SH-SY5Y (cell line): ENCODE data around the gene SLC6A16.

Experiments used
- GATA2 ChIP-seq: IDR thresholded peaks from 2 replicates; pipeline ENCODE4 v1.6.1; 2011; ENCODE audit warnings: mild to moderate bottlenecking, low read depth, low read length
- GATA3 ChIP-seq: IDR thresholded peaks from 2 replicates; pipeline ENCODE4 v1.6.1; 2011; ENCODE audit warnings: low read depth, mild to moderate bottlenecking, low read length, moderate library complexity

GRCh38 chr19:49335071-49335783 lies 10.2 kb upstream of the SLC6A16 start, which contains the start of gene CD37:
- no peak for TF ChIP-seq GATA2
- no peak for TF ChIP-seq GATA3
